ENCODE results near the gene GIMAP1.

Gene GIMAP1

GRCh38 chr7:150695654-150696053 lies 20.8 kb upstream of the GIMAP1 start:
- TF ChIP-seq RAD21 (IDR thresholded peaks at IDR 0.05; ENCODE audit: low read depth) = no peak
- no peak for TF ChIP-seq TCF12 (IDR thresholded peaks at IDR 0.05; ENCODE audit: low read depth)
- TF ChIP-seq, protein P1, sequence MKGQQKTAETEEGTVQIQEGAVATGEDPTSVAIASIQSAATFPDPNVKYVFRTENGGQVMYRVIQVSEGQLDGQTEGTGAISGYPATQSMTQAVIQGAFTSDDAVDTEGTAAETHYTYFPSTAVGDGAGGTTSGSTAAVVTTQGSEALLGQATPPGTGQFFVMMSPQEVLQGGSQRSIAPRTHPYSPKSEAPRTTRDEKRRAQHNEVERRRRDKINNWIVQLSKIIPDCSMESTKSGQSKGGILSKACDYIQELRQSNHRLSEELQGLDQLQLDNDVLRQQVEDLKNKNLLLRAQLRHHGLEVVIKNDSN (IDR thresholded peaks at IDR 0.05) = no peak
- TF ChIP-seq, protein P2, sequence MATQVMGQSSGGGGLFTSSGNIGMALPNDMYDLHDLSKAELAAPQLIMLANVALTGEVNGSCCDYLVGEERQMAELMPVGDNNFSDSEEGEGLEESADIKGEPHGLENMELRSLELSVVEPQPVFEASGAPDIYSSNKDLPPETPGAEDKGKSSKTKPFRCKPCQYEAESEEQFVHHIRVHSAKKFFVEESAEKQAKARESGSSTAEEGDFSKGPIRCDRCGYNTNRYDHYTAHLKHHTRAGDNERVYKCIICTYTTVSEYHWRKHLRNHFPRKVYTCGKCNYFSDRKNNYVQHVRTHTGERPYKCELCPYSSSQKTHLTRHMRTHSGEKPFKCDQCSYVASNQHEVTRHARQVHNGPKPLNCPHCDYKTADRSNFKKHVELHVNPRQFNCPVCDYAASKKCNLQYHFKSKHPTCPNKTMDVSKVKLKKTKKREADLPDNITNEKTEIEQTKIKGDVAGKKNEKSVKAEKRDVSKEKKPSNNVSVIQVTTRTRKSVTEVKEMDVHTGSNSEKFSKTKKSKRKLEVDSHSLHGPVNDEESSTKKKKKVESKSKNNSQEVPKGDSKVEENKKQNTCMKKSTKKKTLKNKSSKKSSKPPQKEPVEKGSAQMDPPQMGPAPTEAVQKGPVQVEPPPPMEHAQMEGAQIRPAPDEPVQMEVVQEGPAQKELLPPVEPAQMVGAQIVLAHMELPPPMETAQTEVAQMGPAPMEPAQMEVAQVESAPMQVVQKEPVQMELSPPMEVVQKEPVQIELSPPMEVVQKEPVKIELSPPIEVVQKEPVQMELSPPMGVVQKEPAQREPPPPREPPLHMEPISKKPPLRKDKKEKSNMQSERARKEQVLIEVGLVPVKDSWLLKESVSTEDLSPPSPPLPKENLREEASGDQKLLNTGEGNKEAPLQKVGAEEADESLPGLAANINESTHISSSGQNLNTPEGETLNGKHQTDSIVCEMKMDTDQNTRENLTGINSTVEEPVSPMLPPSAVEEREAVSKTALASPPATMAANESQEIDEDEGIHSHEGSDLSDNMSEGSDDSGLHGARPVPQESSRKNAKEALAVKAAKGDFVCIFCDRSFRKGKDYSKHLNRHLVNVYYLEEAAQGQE (IDR thresholded peaks at IDR 0.05; ENCODE audit: low read depth) = no peak
- TF ChIP-seq TAF1 (IDR thresholded peaks at IDR 0.05; ENCODE audit: low read depth) = no peak
- no peak for TF ChIP-seq CREB1 (IDR thresholded peaks at IDR 0.05; ENCODE audit: low read depth)

DNA sequence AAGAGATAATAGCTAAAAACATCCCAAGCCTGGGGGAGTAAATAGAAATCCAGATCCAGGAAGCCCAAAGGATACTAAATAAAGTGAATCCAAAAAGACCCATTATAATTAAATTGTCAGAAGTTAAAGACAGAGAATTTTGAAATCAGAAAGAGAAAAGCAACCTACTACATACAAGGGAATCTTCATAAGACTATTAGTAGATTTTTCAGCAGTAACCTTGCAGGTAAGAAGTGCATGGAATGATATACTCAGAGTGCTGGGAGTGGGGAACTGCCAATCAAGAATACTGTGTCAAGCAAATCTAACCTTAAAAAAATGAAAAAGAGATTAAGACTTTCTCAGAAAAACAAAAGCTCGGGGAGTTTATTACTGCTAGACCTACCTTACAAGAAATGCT lies 13.2 kb upstream of the GIMAP1 start:
- TF ChIP-seq CREB1 (IDR thresholded peaks at IDR 0.05; ENCODE audit: low read depth) (no peak), FOXM1 (IDR thresholded peaks at IDR 0.05; ENCODE audit: borderline replicate concordance, low read depth) (no peak), ZBTB7A (IDR thresholded peaks at IDR 0.05; ENCODE audit: low read depth) (no peak), TCF12 (IDR thresholded peaks at IDR 0.05; ENCODE audit: low read depth) (no peak), RAD21 (IDR thresholded peaks at IDR 0.05; ENCODE audit: low read depth) (no peak), CEBPB (IDR thresholded peaks at IDR 0.05) (no peak), NFIC (IDR thresholded peaks at IDR 0.05) (no peak), YY1 (IDR thresholded peaks at IDR 0.05; ENCODE audit: low read depth) (no peak), MAX (IDR thresholded peaks at IDR 0.05) (no peak), TEAD4 (IDR thresholded peaks at IDR 0.05) (no peak), EGR1 (IDR thresholded peaks at IDR 0.05) (no peak), TAF1 (IDR thresholded peaks at IDR 0.05; ENCODE audit: low read depth) (no peak), EP300 (IDR thresholded peaks at IDR 0.05; ENCODE audit: borderline replicate concordance) (no peak)
- TF ChIP-seq, protein P1 (IDR thresholded peaks at IDR 0.05) = no peak
- TF ChIP-seq, protein P2 (IDR thresholded peaks at IDR 0.05; ENCODE audit: low read depth) = no peak

GRCh38 chr7:150715293-150715692 lies 1.1 kb upstream of the GIMAP1 start:
- TF ChIP-seq, protein P2 (IDR thresholded peaks at IDR 0.05; ENCODE audit: low read depth) = no peak
- TF ChIP-seq, protein P1 (IDR thresholded peaks at IDR 0.05) = no peak
- TF ChIP-seq MAX (IDR thresholded peaks at IDR 0.05) = no peak
- no peak for TF ChIP-seq TAF1 (IDR thresholded peaks at IDR 0.05; ENCODE audit: low read depth)
- TF ChIP-seq TEAD4 (IDR thresholded peaks at IDR 0.05) = no peak
- TF ChIP-seq FOXM1 (IDR thresholded peaks at IDR 0.05; ENCODE audit: borderline replicate concordance, low read depth) = no peak
- TF ChIP-seq YY1 (IDR thresholded peaks at IDR 0.05; ENCODE audit: low read depth) = no peak
- no peak for TF ChIP-seq CREB1 (IDR thresholded peaks at IDR 0.05; ENCODE audit: low read depth)
- no peak for TF ChIP-seq ZBTB7A (IDR thresholded peaks at IDR 0.05; ENCODE audit: low read depth)
- no peak for TF ChIP-seq EGR1 (IDR thresholded peaks at IDR 0.05)
- no peak for TF ChIP-seq CEBPB (IDR thresholded peaks at IDR 0.05)
- TF ChIP-seq TCF12 (IDR thresholded peaks at IDR 0.05; ENCODE audit: low read depth) = no peak
- no peak for TF ChIP-seq NFIC (IDR thresholded peaks at IDR 0.05)
- no peak for TF ChIP-seq EP300 (IDR thresholded peaks at IDR 0.05; ENCODE audit: borderline replicate concordance)
- no peak for TF ChIP-seq RAD21 (IDR thresholded peaks at IDR 0.05; ENCODE audit: low read depth)

DNA sequence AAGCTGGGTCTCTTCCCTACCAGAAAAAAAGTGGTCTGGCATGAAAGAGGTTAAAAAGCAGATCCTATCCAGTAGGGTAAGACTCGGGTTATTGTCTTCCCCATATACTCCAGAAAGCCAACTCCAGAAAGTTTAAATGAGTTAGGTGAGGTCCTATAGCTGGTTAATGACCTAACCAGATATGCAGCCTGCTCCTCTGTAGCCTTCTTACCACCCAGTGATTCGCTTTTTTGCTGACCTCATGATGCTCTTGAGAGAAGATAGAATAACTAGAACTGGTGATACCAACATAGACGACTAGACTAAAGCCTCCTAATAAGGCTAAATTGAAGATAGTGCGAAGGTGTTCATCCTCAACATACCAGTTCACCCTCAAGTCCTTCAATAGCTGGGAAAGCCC lies 675 bp upstream of the GIMAP1 start:
- TF ChIP-seq, protein P1 (IDR thresholded peaks at IDR 0.05) = no peak
- TF ChIP-seq CEBPB (IDR thresholded peaks at IDR 0.05) = no peak
- no peak for TF ChIP-seq ZBTB7A (IDR thresholded peaks at IDR 0.05; ENCODE audit: low read depth)
- no peak for TF ChIP-seq NFIC (IDR thresholded peaks at IDR 0.05)
- no peak for TF ChIP-seq CREB1 (IDR thresholded peaks at IDR 0.05; ENCODE audit: low read depth)
- TF ChIP-seq, protein P2 (IDR thresholded peaks at IDR 0.05; ENCODE audit: low read depth) = no peak
- TF ChIP-seq MAX (IDR thresholded peaks at IDR 0.05) = no peak
- TF ChIP-seq EP300 (IDR thresholded peaks at IDR 0.05; ENCODE audit: borderline replicate concordance) = no peak
- no peak for TF ChIP-seq TEAD4 (IDR thresholded peaks at IDR 0.05)
- TF ChIP-seq FOXM1 (IDR thresholded peaks at IDR 0.05; ENCODE audit: borderline replicate concordance, low read depth) = no peak
- no peak for TF ChIP-seq YY1 (IDR thresholded peaks at IDR 0.05; ENCODE audit: low read depth)
- TF ChIP-seq TAF1 (IDR thresholded peaks at IDR 0.05; ENCODE audit: low read depth) = no peak
- TF ChIP-seq RAD21 (IDR thresholded peaks at IDR 0.05; ENCODE audit: low read depth) = no peak
- no peak for TF ChIP-seq TCF12 (IDR thresholded peaks at IDR 0.05; ENCODE audit: low read depth)
- TF ChIP-seq EGR1 (IDR thresholded peaks at IDR 0.05) = no peak
